COLO829 (cell line): ENCODE results near the gene ATF5.
"Not testable (repeated sequence)": the region's sequence is repeated elsewhere in the genome, so short reads cannot be mapped to it uniquely, and the experiment has no call there.

Experiments
- DNase-seq: peaks from one replicate; pipeline ENCODE4 v3.0.0; 2012; ENCODE audit warnings: low spot score

The ATF5 gene

DNA sequence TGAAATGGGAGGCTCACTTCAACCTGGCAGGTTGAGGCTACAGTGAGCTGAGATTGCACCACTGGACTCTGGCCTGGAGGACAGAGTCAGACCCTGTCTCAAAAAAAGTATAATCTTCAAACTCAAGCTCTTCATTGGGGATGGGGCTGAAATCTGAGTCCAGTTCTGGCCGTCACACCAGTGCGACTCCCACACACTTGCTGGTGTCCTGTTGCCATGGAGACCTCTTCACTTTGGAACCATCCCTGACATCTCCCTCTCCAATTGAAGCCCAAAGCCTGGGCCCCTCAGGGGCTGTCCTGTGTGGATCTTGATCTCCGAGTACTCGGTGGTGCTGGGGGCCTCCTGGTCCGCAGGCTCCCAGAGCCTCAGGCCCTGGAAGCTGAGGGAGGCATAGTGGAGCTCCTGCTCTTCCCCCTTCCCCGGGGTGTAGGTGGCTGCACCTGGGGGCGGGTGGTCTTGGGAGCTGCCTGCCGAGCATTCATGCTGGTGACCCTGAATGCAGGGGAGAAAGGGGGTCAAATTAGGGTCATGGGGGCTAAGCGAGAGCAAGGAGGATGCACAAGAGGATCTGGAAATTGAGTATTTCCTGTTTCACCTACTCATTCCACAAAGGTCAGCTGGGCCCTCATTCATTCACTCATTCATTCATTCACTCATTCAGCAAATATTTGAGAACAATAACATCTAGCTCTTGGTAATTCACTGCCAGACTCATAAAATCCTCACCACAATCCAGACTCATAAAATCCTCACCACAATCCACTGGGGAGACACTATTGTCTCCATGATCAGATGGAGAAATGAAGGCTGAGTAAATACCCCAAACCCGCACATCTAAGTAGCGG lies 21.0 kb downstream of the ATF5 start:
- no peak for DNase-seq

DNA sequence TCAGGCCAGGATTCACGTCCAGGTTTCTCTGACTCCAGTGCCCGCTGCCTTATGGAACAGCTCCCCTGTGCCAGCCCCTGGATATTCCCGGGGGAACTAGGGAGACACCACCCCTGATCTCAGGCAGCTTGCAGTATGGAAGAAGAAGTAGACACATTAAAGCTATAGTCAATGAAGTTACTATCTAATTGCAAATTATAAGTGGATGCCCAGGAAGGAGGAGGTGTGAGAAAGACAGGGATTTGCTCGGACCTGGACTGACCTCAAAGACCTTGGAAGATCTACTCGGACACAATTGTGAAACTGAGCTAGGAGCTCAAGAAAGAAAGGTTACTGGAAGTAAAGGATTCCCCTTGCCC lies 21.6 kb downstream of the ATF5 start:
- no peak for DNase-seq

- no peak for DNase-seq
These were observed 22.0 kb downstream of the ATF5 start for GRCh38 chr19:49950956-49951526.

- DNase-seq: no peak
These were observed 22.9 kb downstream of the ATF5 start for GRCh38 chr19:49951806-49952478.

- no peak for DNase-seq
These were observed 23.5 kb downstream of the ATF5 start for GRCh38 chr19:49952479-49952836.

GRCh38 chr19:49952906-49953305 lies 23.9 kb downstream of the ATF5 start:
- no peak for DNase-seq

GRCh38 chr19:49953416-49953815 lies 24.4 kb downstream of the ATF5 start:
- DNase-seq: no peak

DNA sequence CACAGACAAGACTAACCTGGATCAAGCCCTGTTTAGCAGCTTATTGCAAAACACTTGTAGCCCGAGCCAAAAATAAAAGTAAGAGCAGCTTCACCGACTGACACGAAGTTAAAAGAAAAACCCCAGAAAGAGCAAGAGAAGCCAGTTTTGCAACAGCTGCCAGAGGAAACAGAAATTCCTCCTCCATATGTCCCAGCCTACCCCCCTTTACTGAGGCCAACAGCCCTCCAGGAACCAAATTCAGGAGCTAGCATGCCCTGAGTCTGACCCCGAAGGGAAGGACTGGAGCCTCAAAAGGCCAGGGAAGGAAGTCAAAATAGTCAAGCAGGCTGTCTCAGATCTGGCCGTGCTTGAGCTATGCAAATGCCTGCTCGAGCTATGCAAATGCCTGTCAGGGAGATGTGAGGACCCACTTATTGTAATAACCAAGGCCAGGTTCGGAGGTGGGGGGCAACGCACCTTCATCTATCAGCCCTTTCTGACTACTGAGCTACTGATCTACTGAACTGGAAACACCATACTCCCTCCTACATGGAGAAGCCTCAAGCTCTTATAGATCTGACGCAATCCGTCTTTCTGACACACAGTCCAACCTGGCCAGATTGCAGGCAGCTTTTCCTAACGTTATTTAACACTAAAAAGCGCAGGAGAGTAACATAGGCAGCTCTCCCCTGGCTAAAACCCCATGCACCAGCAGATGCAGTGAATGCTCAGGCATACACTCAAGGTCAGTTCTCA lies 25.3 kb downstream of the ATF5 start:
- no peak for DNase-seq

- no peak for DNase-seq
These were observed 25.9 kb downstream of the ATF5 start for GRCh38 chr19:49954933-49955332.

- DNase-seq: no peak
These were observed 27.1 kb downstream of the ATF5 start for GRCh38 chr19:49956115-49956495.

- DNase-seq: no peak
These were observed 28.4 kb downstream of the ATF5 start for GRCh38 chr19:49957262-49957915.

- DNase-seq: not testable (repeated sequence)
These were observed 29.1 kb downstream of the ATF5 start for GRCh38 chr19:49958144-49958543.

GRCh38 chr19:49958596-49958995 lies 29.6 kb downstream of the ATF5 start:
- not testable (repeated sequence) for DNase-seq

GRCh38 chr19:49959892-49960291 lies 30.9 kb downstream of the ATF5 start:
- DNase-seq: not testable (repeated sequence)

DNA sequence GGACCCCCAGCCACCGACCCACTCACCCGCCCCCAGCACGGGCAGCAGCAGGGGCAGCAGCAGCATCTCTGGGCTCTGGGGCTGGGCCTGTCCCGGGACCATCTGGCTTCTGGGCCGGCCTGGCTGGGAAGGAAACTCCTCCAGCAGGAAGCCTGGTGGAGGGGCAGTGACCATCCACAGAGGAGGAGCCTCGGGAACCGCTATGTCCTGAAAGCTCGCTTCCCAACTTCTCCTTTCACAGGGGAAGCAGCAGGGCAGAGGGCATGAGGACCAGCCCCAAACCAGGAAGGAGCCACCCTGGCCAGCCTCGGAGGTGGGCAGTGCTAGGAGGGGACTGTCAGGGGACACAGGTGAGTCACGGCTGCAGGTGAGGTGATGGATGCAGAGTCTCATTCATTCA lies 32.0 kb downstream of the ATF5 start, which contains the start of gene SIGLEC11:
Gene SIGLEC11 (minus strand): TSS at position 193 of the 400 bp plus-strand sequence. CDS start 91 bp downstream, at position 102.
- not testable (repeated sequence) for DNase-seq

DNA sequence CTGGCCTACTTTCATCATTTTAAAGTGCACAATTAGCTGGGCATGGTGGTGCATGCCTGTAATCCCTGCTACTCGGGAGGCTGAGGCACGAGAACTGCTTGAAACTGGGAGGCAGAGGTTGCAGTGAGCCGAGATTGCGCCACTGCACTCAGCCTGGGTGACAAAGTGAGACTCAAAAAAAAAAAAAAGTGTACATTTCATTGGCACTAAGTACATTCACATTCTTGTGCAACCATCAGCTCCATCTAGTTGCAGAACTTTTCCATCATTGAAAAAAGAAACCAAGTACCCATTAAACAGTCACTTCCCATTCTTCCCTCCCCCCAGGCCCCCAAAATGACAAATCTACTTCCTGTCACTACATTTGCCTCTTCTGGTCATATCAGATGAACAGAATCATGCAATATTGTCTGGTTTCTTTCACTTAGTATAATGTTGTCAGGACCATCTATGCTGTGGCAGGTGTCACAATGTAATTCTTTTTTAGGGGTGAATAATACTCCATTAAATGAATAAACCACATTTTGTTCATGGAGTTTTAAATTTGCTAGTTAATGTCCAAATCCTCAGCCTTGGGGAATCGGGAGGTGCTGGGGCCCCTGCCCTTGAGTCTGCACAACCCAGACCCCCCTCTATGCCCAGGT lies 39.4 kb downstream of the ATF5 start:
- no peak for DNase-seq

DNA sequence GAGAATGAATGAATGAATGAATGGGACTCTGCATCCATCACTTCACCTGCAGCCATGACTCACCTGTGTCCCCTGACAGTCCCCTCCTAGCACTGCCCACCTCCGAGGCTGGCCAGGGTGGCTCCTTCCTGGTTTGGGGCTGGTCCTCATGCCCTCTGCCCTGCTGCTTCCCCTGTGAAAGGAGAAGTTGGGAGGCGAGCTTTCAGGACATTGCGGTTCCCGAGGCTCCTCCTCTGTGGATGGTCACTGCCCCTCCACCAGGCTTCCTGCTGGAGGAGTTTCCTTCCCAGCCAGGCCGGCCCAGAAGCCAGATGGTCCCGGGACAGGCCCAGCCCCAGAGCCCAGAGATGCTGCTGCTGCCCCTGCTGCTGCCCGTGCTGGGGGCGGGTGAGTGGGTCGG lies 40.4 kb downstream of the ATF5 start:
- DNase-seq: not testable (repeated sequence)

DNA sequence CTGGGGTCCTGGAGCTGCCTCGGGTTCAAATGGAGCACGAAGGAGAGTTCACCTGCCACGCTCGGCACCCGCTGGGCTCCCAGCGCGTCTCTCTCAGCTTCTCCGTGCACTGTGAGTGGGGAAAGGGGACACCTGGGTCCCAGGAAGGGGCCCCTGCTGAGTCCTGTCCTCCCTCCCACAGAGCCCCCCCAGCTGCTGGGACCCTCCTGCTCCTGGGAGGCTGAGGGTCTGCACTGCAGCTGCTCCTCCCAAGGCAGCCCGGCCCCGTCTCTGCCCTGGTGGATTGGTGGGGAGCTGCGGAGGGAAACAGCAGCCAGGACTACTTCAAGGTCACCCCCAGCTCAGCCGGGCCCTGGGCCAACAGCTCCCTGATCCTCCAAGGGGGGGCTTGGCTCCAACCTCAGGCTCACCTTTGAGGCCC lies 43.0 kb downstream of the ATF5 start:
- DNase-seq: no peak

DNA sequence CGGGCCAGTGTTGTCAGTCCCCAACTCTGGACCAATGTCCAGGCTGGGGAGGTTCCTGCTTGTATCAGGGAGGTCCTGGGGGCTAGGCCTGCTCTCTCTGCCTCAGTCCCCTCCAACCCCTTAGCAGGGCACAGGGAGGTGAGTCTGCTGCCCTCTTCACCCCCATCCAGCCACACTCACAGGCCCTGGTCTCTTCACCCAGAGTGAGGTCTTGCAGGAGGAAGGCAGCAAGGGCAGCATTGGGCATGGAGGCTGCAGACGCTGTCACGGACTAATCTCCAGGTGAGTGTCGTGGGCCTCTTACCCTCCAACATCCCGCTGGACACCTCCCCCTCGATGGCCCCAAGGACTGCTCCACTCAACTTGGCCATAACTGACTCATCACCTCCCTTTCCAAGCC lies 43.8 kb downstream of the ATF5 start:
- DNase-seq: no peak

DNA sequence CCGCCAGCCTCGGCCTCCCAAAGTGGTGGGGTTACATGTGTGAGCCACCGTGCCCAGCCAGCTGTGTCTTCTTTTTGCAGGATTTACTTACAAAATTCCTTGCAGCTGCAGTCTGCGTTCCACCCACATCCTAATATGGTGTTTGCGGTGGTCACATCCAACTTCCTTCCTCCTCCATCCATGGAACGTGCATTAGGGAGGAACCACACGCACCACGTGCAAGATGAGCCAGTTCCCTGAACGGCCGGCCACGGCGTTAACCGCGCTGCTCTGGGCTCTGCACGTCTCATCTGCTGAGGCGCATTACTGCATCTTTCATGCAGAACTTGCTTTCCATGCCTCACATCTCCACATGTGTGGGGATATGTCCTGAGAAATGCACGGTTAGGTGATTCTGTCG lies 45.0 kb downstream of the ATF5 start:
- DNase-seq: no peak

DNA sequence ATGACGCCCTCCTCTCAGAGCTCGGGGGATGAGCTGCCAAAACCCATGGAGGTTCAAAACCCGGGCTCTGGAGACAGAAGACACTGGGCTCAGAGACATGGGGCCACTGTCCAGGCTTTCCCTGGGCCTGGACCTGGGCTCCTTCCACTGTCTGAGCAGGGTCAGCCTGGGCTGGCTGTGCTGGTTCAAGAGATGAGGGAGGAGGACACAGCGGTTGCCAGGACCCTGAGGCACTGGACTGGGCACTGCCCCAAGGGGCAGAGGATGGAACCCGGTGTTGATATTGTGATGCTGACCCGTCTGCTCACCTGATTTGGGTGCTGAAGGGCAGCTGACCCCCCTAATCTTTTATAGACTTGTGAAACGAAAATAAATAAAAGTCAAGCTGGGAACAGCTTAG lies 46.0 kb downstream of the ATF5 start:
- no peak for DNase-seq
